Testis (tissue), 3 donors: ENCODE results near the gene PCGF1. TPM values are rescaled to one million over a fixed set of nuclear protein-coding genes. Genes with fewer than 3 reads are reported as not detected.
A peak's percentile ranks its signal among the peaks of the same experiment; 100 is the strongest.

Experiments
- DNase-seq: peaks from one replicate; pipeline ENCODE4 v3.0.0-alpha.2; 2019
- H3K27ac ChIP-seq, 2 donors: fragments of 200-600 bp; sonication (generic); one replicate each; pipeline ENCODE4 v1.5.1; 2019
- H3K27me3 ChIP-seq: fragments of 200-600 bp; sonication (generic); one replicate; pipeline ENCODE4 v1.5.1; 2019
- H3K36me3 ChIP-seq: fragments of 200-600 bp; sonication (generic); one replicate; pipeline ENCODE4 v1.5.1; 2017; ENCODE audit warnings: low read depth; ENCODE audit errors: missing control alignments
- H3K4me1 ChIP-seq: fragments of 200-600 bp; sonication (generic); one replicate; pipeline ENCODE4 v1.5.1; 2019
- H3K4me3 ChIP-seq, 2 donors: fragments of 200-600 bp; sonication (generic); one replicate each; pipeline ENCODE4 v1.5.1; 2017 to 2019
- H3K9me3 ChIP-seq: fragments of 200-600 bp; sonication (generic); one replicate; pipeline ENCODE4 v1.5.1; 2017
- POLR2A ChIP-seq: fragments of 450-650 bp; IDR thresholded peaks from one replicate; pipeline ENCODE4 v1.6.1; 2017; ENCODE audit warnings: antibody characterized with exemption, mild to moderate bottlenecking, moderate library complexity
- WGBS, 2 donors: methylation state at CpG; one replicate each; pipeline ENCODE4 v1.1.5; 2018; 5-methylcytosine and 5-hydroxymethylcytosine counted together
- intact Hi-C: fragments of 100-400 bp; cut with DNase I; formaldehyde crosslinking; loops from one replicate; pipeline ENCODE4 v1.15.1; 2023; ENCODE audit warnings: low total_unique reads
- polyA plus RNA-seq: library from polyadenylated mRNA; stranded (reverse); fragments of 350-450 nt; fragmentation: Illumina TruSeq; extraction: RNeasy Lipid Tissue Mini Kit (QIAGEN cat#74804); gene quantifications from one replicate; pipeline ENCODE4 v1.2.3, GENCODE V29; 2014; ENCODE audit warnings: low read depth, low replicate concordance; ENCODE audit not compliant: insufficient read depth
- total RNA-seq, 2 donors: library from RNA; depleted of rRNA; stranded (reverse); fragments of >200 nt; gene quantifications; one replicate each; pipeline ENCODE4 v1.2.3, GENCODE V29; 2016
- TF ChIP-seq, protein P1 (sequence below), 3 experiments: fragments of 450-650 bp in 2 of 3; fragments of 200-600 bp in 1 of 3; sonication (generic) in 1 of 3; IDR thresholded peaks; one replicate each; pipeline ENCODE4 v1.5.1; 2016 to 2019; ENCODE audit warnings: antibody characterized with exemption in 3 of 3, mild to moderate bottlenecking in 2 of 3, moderate library complexity in 1 of 3

The PCGF1 gene
- total and polyA plus RNA-seq, 3 donors from 2014 or later = 17.0 to 25.3 (median 20.1) TPM

DNA sequence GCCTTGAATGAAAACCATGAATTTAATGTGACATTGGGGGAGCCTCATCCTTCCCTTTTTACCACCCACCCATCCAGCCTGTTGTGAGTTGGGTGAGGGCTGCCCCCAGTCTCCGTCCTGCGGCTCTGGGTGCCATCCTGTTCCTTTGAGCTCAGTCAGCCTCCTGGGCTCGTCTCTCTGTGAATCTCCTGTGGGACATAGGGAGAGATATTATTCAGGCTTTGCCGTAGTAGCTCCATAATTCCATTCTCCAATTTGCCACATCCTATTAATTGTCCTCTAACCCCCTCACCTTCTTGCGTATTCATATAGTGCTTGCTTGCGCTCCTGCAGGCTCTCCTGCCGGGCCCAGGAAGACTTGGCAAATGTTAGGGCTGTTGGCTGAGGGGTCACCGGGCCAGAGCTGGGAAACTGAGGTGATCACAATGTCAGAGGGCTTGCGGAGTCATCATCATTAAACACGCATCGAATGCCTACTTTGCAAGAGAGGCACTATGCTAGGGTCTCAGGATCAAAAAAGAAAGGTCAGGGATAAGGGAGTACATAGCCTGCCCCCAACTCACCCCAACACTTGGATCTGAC lies 19.2 kb upstream of the PCGF1 start:
- Histone ChIP-seq H3K27ac (no peak overlapping the region), H3K4me1 (peaks cover 16% of the 10 kb centered on the region), H3K36me3 (no peaks in the 10 kb centered on the region), H3K9me3 (no peaks in the 10 kb centered on the region), H3K4me3 (no peak overlapping the region), H3K27me3 (no peaks in the 10 kb centered on the region)
- intact Hi-C loops = no loop called here
- TF ChIP-seq, protein P1, sequence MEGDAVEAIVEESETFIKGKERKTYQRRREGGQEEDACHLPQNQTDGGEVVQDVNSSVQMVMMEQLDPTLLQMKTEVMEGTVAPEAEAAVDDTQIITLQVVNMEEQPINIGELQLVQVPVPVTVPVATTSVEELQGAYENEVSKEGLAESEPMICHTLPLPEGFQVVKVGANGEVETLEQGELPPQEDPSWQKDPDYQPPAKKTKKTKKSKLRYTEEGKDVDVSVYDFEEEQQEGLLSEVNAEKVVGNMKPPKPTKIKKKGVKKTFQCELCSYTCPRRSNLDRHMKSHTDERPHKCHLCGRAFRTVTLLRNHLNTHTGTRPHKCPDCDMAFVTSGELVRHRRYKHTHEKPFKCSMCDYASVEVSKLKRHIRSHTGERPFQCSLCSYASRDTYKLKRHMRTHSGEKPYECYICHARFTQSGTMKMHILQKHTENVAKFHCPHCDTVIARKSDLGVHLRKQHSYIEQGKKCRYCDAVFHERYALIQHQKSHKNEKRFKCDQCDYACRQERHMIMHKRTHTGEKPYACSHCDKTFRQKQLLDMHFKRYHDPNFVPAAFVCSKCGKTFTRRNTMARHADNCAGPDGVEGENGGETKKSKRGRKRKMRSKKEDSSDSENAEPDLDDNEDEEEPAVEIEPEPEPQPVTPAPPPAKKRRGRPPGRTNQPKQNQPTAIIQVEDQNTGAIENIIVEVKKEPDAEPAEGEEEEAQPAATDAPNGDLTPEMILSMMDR (IDR thresholded peaks at IDR 0.05) = no peak
- DNase-seq = no peak
- 95 to 99% methylated on average over 11 of the region's 11 CpGs for WGBS, 2 donors

GRCh38 chr2:74525717-74526648 lies 18.5 kb upstream of the PCGF1 start, which contains the start of gene DQX1:
TSS of gene DQX1 (minus strand) at chr2:74526231. CDS start at chr2:74525729, 502 bp downstream.
- intact Hi-C loops = no loop called here
- TF ChIP-seq POLR2A = no peak
- TF ChIP-seq, protein P1 (IDR thresholded peaks at IDR 0.05) = no peak

GRCh38 chr2:74524955-74525716 lies 17.6 kb upstream of the PCGF1 start:
- Histone ChIP-seq H3K27me3 (no peaks in the 10 kb centered on the region), H3K4me1 (peaks cover 7% of the 10 kb centered on the region), H3K9me3 (no peaks in the 10 kb centered on the region), H3K27ac (no peak overlapping the region), H3K36me3 (no peaks in the 10 kb centered on the region), H3K4me3 (no peak overlapping the region)
- 88 to 90% methylated on average over 10 of the region's 10 CpGs for WGBS, 2 donors
- intact Hi-C loops = no loop called here
- TF ChIP-seq POLR2A = no peak
- TF ChIP-seq, protein P1 (IDR thresholded peaks at IDR 0.05) = no peak
- no peak for DNase-seq

More at GRCh38 chr2:74525717-74526648, 18.5 kb upstream of the PCGF1 start, which contains the start of gene DQX1:
- peak; percentile 37 for DNase-seq
- no peaks in the 10 kb centered on the region for H3K9me3 ChIP-seq
- peaks cover 10% of the 10 kb centered on the region for H3K4me1 ChIP-seq
- H3K27ac ChIP-seq = no peak within 1 kb of the TSS
- 86 to 93% methylated on average over 11 of the region's 11 CpGs for WGBS, 2 donors
- no peak within 1 kb of the TSS for H3K4me3 ChIP-seq
- no peaks in the 10 kb centered on the region for H3K36me3 ChIP-seq
- no peaks in the 10 kb centered on the region for H3K27me3 ChIP-seq

DNA sequence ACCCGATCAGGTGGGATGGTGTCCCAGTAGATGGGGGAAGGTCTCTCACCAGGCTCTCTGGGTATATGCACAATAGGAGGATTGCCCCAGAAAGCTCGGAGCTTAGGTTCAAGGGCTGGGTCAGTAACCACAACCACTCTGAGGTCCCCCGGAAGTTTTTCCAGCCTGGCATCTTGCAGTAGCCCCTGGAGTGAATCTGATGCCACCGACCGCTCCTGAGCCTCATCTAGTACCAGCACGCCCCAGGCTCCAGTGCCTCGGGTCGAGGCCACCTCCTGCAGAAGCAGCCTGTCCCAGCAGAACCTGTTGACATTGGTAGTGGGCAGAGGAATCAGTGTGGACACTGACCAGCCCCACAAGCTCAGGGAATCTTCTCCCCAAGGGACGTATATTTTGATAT lies 16.5 kb upstream of the PCGF1 start:
- Histone ChIP-seq H3K4me3 (no peak overlapping the region), H3K27ac (no peak overlapping the region), H3K9me3 (no peaks in the 10 kb centered on the region), H3K4me1 (peaks cover 7% of the 10 kb centered on the region), H3K36me3 (no peaks in the 10 kb centered on the region), H3K27me3 (no peaks in the 10 kb centered on the region)
- intact Hi-C loops = no loop called here
- 86 to 91% methylated on average over 7 to 9 of the region's 9 CpGs for WGBS, 2 donors
- DNase-seq = no peak
- no peak for TF ChIP-seq POLR2A
- TF ChIP-seq, protein P1 (IDR thresholded peaks at IDR 0.05) = no peak
